ENCODE measurements around the gene BID.

DNA sequence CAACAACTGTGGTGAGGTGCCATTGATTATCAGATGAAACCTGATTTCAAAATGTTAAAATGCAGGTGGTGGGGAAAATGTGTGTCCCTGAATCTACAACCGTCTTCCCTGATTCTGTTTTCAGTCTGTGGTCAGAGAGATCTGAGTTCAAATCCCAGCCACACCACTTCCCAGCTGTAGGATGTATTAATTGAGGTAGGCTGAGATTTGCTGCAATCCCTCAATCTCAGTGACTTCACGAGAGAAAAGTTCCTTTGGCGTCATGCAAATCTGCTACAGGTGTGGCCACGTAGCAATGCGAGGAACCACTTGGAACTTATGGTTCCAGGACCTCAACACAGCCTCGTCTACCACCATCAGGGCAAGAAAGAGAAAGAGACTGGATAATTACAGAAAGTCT, 79.5 kb downstream of the BID start:
- TF ChIP-seq, protein P1, sequence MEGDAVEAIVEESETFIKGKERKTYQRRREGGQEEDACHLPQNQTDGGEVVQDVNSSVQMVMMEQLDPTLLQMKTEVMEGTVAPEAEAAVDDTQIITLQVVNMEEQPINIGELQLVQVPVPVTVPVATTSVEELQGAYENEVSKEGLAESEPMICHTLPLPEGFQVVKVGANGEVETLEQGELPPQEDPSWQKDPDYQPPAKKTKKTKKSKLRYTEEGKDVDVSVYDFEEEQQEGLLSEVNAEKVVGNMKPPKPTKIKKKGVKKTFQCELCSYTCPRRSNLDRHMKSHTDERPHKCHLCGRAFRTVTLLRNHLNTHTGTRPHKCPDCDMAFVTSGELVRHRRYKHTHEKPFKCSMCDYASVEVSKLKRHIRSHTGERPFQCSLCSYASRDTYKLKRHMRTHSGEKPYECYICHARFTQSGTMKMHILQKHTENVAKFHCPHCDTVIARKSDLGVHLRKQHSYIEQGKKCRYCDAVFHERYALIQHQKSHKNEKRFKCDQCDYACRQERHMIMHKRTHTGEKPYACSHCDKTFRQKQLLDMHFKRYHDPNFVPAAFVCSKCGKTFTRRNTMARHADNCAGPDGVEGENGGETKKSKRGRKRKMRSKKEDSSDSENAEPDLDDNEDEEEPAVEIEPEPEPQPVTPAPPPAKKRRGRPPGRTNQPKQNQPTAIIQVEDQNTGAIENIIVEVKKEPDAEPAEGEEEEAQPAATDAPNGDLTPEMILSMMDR (conservative IDR thresholded peaks at IDR 0.05; ENCODE audit: low read length), result no peak
- TF ChIP-seq EZH2phosphoT487 (IDR thresholded peaks at IDR 0.05; ENCODE audit: borderline replicate concordance, low read depth, low read length), result no peak

All from OCI-LY7 (cell line).